ENCODE data around the gene OS9.

Gene OS9

DNA sequence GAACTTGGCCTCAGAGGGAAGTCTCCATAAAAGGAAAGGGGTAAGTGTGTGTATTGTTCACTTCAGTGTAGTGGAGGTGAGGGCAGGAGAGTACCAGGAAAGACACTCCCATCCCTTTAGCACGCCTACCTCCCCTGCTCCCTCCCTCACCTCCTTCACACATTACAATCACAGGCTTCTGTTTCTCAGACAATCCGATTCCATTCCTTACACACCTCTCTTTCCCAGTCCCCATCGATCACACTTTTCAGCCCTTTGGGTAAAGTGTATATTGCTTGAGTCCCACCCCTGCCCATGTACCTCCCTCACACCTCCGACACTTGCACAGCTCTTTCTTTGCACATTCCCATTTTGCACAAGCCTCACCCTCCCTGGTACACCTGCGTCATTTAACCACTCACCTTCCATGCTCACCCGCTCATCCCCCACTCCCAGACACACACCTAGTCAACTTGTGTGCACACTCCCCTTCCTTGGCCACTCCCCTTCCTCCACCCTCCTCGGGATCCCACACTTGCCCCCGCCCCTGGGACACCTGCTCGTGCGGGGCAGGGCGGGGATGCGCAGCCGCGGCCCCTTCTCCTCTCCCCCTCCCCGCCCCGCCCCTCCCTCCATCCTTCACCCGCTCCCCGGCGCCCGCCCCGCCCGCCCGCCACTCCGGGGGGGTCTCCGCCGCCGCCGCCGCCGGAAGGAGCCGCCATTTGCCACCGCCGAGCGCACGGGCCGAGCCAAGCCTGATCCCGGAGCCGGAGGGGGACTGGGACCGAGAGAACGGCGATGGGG, 60.7 kb downstream of the OS9 start, which contains the start of gene MARCHF9 (continued):
- TF ChIP-seq, protein P1, sequence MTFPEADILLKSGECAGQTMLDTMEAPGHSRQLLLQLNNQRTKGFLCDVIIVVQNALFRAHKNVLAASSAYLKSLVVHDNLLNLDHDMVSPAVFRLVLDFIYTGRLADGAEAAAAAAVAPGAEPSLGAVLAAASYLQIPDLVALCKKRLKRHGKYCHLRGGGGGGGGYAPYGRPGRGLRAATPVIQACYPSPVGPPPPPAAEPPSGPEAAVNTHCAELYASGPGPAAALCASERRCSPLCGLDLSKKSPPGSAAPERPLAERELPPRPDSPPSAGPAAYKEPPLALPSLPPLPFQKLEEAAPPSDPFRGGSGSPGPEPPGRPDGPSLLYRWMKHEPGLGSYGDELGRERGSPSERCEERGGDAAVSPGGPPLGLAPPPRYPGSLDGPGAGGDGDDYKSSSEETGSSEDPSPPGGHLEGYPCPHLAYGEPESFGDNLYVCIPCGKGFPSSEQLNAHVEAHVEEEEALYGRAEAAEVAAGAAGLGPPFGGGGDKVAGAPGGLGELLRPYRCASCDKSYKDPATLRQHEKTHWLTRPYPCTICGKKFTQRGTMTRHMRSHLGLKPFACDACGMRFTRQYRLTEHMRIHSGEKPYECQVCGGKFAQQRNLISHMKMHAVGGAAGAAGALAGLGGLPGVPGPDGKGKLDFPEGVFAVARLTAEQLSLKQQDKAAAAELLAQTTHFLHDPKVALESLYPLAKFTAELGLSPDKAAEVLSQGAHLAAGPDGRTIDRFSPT (tag by site-specific recombination; IDR thresholded peaks at IDR 0.05): 0 out of 2 replicates have a peak, but pooled peaks have one; percentile 25
- TF ChIP-seq, protein P2, sequence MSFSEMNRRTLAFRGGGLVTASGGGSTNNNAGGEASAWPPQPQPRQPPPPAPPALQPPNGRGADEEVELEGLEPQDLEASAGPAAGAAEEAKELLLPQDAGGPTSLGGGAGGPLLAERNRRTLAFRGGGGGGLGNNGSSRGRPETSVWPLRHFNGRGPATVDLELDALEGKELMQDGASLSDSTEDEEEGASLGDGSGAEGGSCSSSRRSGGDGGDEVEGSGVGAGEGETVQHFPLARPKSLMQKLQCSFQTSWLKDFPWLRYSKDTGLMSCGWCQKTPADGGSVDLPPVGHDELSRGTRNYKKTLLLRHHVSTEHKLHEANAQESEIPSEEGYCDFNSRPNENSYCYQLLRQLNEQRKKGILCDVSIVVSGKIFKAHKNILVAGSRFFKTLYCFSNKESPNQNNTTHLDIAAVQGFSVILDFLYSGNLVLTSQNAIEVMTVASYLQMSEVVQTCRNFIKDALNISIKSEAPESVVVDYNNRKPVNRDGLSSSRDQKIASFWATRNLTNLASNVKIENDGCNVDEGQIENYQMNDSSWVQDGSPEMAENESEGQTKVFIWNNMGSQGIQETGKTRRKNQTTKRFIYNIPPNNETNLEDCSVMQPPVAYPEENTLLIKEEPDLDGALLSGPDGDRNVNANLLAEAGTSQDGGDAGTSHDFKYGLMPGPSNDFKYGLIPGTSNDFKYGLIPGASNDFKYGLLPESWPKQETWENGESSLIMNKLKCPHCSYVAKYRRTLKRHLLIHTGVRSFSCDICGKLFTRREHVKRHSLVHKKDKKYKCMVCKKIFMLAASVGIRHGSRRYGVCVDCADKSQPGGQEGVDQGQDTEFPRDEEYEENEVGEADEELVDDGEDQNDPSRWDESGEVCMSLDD (tag by site-specific recombination; IDR thresholded peaks at IDR 0.05): peak; percentile 97
- TF ChIP-seq ZNF146 (tag by site-specific recombination; IDR thresholded peaks at IDR 0.05) (no peak), ZNF174 (tag by site-specific recombination; IDR thresholded peaks at IDR 0.05) (no peak), MYNN (tag by site-specific recombination; IDR thresholded peaks at IDR 0.05; ENCODE audit: borderline replicate concordance) (no peak), ZNF768 (tag by site-specific recombination; IDR thresholded peaks at IDR 0.05) (no peak), MEIS1 (CRISPR knock-in tag; IDR thresholded peaks at IDR 0.05; ENCODE audit: borderline replicate concordance) (no peak), ZNF473 (tag by site-specific recombination; IDR thresholded peaks at IDR 0.05) (no peak), ZSCAN23 (tag by site-specific recombination; IDR thresholded peaks at IDR 0.05) (no peak), ZNF239 (tag by site-specific recombination; IDR thresholded peaks at IDR 0.05) (no peak), FEZF1 (tag by site-specific recombination; IDR thresholded peaks at IDR 0.05) (peak; percentile 36; the same call in 1 of the 2 replicates), REPIN1 (tag by site-specific recombination; IDR thresholded peaks at IDR 0.05; ENCODE audit: low read depth) (0 out of 2 replicates have a peak, but pooled peaks have one; percentile 60), ZNF324 (tag by site-specific recombination; IDR thresholded peaks at IDR 0.05) (no peak), ZBTB8A (tag by site-specific recombination; IDR thresholded peaks at IDR 0.05) (peak; percentile 51; the same call in 1 of the 2 replicates), ZNF138 (tag by site-specific recombination; IDR thresholded peaks at IDR 0.05; ENCODE audit: borderline replicate concordance) (no peak), ZNF426 (tag by site-specific recombination; IDR thresholded peaks at IDR 0.05) (no peak), SP7 (tag by site-specific recombination; IDR thresholded peaks at IDR 0.05) (peak; percentile 83), OVOL3 (tag by site-specific recombination; IDR thresholded peaks at IDR 0.05) (no peak), ZNF169 (tag by site-specific recombination; IDR thresholded peaks at IDR 0.05) (no peak; the same call in 1 of the 2 replicates), ZNF157 (tag by site-specific recombination; IDR thresholded peaks at IDR 0.05) (no peak), ZBTB48 (tag by site-specific recombination; IDR thresholded peaks at IDR 0.05) (no peak; the same call in 1 of the 2 replicates), ZEB2 (tag by site-specific recombination; IDR thresholded peaks at IDR 0.05) (peak; percentile 92), ZNF48 (tag by site-specific recombination; IDR thresholded peaks at IDR 0.05) (no peak), ZXDB (tag by site-specific recombination; IDR thresholded peaks at IDR 0.05) (peak; percentile 93)
- TF ChIP-seq, protein P3, sequence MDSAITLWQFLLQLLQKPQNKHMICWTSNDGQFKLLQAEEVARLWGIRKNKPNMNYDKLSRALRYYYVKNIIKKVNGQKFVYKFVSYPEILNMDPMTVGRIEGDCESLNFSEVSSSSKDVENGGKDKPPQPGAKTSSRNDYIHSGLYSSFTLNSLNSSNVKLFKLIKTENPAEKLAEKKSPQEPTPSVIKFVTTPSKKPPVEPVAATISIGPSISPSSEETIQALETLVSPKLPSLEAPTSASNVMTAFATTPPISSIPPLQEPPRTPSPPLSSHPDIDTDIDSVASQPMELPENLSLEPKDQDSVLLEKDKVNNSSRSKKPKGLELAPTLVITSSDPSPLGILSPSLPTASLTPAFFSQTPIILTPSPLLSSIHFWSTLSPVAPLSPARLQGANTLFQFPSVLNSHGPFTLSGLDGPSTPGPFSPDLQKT (IDR thresholded peaks at IDR 0.05; ENCODE audit: borderline replicate concordance, low read depth, low read length): no peak
- TF ChIP-seq, protein P4, sequence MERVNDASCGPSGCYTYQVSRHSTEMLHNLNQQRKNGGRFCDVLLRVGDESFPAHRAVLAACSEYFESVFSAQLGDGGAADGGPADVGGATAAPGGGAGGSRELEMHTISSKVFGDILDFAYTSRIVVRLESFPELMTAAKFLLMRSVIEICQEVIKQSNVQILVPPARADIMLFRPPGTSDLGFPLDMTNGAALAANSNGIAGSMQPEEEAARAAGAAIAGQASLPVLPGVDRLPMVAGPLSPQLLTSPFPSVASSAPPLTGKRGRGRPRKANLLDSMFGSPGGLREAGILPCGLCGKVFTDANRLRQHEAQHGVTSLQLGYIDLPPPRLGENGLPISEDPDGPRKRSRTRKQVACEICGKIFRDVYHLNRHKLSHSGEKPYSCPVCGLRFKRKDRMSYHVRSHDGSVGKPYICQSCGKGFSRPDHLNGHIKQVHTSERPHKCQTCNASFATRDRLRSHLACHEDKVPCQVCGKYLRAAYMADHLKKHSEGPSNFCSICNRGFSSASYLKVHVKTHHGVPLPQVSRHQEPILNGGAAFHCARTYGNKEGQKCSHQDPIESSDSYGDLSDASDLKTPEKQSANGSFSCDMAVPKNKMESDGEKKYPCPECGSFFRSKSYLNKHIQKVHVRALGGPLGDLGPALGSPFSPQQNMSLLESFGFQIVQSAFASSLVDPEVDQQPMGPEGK (tag by site-specific recombination; IDR thresholded peaks at IDR 0.05): peak; percentile 96
- TF ChIP-seq, protein P5, sequence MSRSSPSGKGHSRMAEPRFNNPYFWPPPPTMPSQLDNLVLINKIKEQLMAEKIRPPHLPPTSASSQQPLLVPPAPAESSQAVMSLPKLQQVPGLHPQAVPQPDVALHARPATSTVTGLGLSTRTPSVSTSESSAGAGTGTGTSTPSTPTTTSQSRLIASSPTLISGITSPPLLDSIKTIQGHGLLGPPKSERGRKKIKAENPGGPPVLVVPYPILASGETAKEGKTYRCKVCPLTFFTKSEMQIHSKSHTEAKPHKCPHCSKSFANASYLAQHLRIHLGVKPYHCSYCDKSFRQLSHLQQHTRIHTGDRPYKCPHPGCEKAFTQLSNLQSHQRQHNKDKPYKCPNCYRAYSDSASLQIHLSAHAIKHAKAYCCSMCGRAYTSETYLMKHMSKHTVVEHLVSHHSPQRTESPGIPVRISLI (tag by site-specific recombination; IDR thresholded peaks at IDR 0.05): no peak
- TF ChIP-seq, protein P6, sequence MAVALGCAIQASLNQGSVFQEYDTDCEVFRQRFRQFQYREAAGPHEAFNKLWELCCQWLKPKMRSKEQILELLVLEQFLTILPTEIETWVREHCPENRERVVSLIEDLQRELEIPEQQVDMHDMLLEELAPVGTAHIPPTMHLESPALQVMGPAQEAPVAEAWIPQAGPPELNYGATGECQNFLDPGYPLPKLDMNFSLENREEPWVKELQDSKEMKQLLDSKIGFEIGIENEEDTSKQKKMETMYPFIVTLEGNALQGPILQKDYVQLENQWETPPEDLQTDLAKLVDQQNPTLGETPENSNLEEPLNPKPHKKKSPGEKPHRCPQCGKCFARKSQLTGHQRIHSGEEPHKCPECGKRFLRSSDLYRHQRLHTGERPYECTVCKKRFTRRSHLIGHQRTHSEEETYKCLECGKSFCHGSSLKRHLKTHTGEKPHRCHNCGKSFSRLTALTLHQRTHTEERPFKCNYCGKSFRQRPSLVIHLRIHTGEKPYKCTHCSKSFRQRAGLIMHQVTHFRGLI (tag by site-specific recombination; IDR thresholded peaks at IDR 0.05): no peak

All from HEK293 (cell line).